ENCODE measurements around the gene ZNG1B. TPM values are rescaled to one million over a fixed set of nuclear protein-coding genes. Genes with fewer than 3 reads are reported as not detected.
"Not testable (repeated sequence)": the region's sequence is repeated elsewhere in the genome, so short reads cannot be mapped to it uniquely, and the experiment has no call there.

ZNG1B gene
- total RNA-seq, 4 donors from 2014 or later: 16.1 to 48.2 (median 34.0) TPM

DNA sequence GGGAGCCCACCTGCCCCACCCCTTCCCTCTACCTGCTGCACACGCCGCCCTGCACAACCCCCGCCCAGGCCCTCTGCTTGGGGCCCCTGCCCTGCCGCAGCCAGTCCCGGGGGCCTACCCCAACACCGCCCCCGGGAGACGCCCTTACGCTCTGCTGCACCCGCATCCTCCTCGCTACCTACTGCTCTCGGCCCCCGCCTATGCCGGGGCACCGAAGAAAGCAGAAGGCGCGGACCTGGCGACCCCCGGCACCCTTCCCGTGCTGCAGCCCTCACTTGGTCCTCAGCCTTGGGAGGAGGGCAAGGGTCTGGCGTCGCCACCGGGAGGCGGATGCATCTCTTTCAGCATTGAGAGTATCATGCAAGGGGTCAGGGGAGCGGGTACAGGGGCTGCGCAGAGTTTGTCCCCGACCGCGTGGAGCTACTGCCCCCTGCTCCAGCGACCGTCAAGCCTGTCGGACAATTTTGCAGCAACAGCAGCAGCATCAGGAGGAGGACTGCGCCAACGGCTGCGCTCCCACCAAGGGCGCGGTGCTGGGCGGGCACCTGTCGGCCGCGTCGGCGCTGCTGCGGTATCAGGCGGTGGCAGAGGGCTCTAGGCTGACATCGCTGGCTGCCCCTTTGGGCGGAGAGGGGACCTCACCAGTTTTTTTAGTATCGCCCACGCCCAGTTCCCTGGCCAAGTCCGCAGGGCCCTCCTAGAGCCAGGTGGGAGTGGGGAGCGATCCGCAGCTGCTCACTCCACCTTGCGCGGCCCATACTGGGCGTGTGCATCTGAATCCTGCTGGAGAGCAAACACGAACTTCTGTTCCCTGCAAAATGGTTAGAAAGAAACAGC is 62.6 kb downstream of the ZNG1B start:
- intact Hi-C loops (cut with DNase I; ENCODE audit: low total_unique reads); H3K9me3 ChIP-seq; DNase-seq; H3K27ac ChIP-seq; in situ Hi-C loops (cut with MboI; ENCODE audit: low sequenced_read_pairs in 4 of 4); H3K36me3 ChIP-seq; H3K4me3 ChIP-seq; ATAC-seq: not testable (repeated sequence)
- peaks cover 0 to 53% (median 32%) of the 10 kb centered on the region in 3 donors for H3K27me3 ChIP-seq
- H3K4me1 ChIP-seq: peaks cover 3 to 19% of the 10 kb centered on the region in 2 donors

DNA sequence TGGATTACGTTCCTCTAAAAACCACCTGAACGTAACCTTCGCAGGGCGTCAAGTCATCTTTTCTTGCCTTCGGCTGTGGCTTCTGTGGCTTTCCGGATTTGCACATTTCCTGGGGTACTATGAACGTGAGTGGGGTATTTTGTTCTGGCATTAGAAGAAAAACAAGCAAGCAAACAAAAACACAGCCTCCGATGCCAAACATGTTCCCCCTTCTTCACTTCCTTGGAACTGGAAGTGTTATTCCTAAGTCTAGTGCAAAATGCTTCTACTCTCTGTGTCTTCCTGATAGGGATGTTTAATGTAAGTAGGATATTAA is 63.2 kb downstream of the ZNG1B start:
- H3K4me1 ChIP-seq: peaks cover 3 to 19% of the 10 kb centered on the region in 2 donors
- in situ Hi-C loops (cut with MboI; ENCODE audit: low sequenced_read_pairs in 4 of 4); H3K4me3 ChIP-seq; ATAC-seq; H3K36me3 ChIP-seq; H3K27ac ChIP-seq; DNase-seq; intact Hi-C loops (cut with DNase I; ENCODE audit: low total_unique reads); H3K9me3 ChIP-seq: not testable (repeated sequence)
- H3K27me3 ChIP-seq: peaks cover 0 to 58% (median 38%) of the 10 kb centered on the region in 3 donors

DNA sequence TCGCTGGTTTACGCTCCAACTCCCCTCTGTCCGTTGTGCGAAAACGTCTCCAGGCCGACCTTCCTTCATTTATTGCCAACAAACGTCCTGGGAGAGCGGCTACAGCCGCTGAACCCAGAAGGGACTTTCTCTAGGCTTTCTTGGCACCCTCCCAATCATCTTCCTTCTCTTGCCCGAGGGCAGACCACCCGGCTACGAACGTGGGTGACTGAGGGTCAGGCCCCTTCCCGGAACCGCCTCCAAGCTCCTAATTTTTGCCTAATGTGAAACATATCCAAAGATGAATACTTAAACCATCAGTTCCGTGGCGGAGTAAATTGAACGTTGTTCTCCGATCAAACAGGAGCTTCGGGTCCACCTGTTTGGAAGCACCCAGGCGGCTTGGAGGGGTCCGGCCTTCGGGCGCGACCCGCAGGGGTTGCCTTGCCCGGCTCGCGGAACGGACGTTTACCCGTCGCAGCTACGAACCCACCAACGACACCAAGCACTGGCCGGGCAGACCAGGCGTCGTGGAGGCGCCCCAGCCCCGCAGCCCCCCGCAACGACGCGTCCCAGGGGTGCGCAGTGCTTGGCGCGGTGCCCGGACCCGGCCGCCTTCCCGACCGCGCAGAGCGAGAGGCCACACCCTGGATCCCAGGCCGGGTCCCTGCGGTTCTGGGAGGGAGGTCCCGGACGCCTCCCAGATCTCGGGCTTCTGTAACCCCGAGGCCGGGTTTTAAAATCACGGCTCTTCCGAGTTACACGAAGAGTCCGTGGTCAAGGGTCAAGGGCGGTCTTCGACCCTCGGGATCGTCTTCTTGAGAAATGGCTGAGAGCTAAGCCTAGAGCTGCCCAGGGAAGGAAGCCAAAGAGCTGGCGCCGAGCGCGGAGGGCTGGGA is 65.0 kb downstream of the ZNG1B start:
- DNase-seq; intact Hi-C loops (cut with DNase I; ENCODE audit: low total_unique reads); H3K36me3 ChIP-seq; H3K9me3 ChIP-seq; in situ Hi-C loops (cut with MboI; ENCODE audit: low sequenced_read_pairs in 4 of 4); H3K27ac ChIP-seq: not testable (repeated sequence)
- peak in 1 of 2 donors; percentile 19 for ATAC-seq
- H3K4me1 ChIP-seq: peaks cover 3 to 19% of the 10 kb centered on the region in 2 donors
- peaks cover 0 to 67% (median 41%) of the 10 kb centered on the region in 3 donors for H3K27me3 ChIP-seq
- H3K4me3 ChIP-seq: peak overlapping the region in 3 of 4 donors; percentile 58 to 77 (median 63)

DNA sequence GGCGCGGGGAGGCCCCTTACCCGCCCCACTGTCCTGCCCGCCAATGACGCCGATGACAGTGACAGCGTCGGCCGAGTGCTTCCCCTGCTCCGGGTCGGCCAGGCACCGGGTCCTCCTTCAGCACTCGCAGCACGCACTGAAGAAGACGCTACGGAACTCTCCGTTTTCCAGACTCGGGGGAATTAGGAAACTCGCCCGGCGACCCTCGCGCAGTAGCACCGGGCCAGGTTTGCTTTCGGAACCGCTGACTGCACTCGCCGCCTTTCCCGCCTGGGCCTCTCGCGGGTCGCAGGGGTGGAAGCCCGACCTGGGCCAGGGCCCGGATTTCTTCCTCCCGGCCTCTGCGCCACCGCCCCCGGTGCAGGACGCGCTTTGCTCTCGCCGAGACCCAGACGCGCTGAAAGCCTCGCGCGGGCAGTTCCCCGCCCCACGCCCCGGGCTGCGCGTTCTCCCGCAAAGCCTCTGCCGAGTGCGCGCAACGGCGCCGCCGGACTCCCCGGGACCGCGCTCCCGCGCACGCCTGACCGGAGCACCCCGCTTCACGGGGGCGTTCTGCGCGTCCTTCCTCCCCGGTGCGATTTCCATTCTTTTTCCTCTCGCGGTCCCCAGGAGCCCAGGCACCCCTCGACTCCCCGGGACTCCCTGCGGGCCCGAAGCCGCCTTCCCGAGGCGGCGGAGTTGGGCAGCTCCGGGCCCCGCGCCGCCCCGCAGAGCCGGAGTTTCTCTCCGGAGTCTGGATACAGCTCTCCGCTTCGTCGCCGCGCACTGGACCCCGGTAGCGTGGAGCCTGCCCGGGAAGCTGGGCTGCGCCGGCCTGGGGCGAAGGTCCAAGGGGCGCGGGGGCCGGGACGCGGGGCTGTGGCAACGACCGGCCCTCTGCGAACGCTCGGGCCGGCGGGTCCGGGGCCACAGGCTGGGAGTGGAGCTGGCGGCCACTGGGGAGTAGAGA is 65.9 kb downstream of the ZNG1B start:
- H3K36me3 ChIP-seq; intact Hi-C loops (cut with DNase I; ENCODE audit: low total_unique reads); H3K9me3 ChIP-seq; in situ Hi-C loops (cut with MboI; ENCODE audit: low sequenced_read_pairs in 4 of 4); H3K27ac ChIP-seq; DNase-seq: not testable (repeated sequence)
- Histone ChIP-seq H3K4me3 (peak overlapping the region; percentile 25 to 77 (median 60)), H3K4me1 (peaks cover 3 to 19% of the 10 kb centered on the region in 2 donors), H3K27me3 (peaks cover 6 to 73% (median 49%) of the 10 kb centered on the region in 3 donors)
- ATAC-seq: peak; percentile 50 to 63

DNA sequence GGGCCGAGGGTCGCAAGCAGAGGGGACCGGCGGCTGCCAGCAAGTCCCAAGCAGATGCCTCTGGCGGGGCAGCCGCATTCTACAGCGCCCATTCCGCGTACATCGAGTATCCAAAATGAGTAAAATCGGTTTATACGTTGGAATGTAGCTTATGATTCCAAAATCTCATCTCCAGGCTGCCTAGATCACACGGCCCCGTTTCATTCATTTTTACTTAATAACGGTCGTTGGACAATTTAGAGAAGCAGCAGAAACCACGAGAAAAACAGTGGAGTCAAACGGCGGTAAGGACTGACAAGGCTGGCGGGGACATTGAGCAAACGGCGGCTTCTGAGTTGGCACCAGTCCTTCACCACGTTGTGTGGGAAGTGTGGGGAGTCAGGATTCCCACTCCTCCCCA is 66.6 kb downstream of the ZNG1B start:
- intact Hi-C loops (cut with DNase I; ENCODE audit: low total_unique reads); H3K36me3 ChIP-seq; H3K9me3 ChIP-seq; H3K27ac ChIP-seq; DNase-seq; ATAC-seq; in situ Hi-C loops (cut with MboI; ENCODE audit: low sequenced_read_pairs in 4 of 4): not testable (repeated sequence)
- Histone ChIP-seq H3K27me3 (peaks cover 6 to 73% (median 54%) of the 10 kb centered on the region in 3 donors), H3K4me1 (peaks cover 3 to 19% of the 10 kb centered on the region in 2 donors), H3K4me3 (peak overlapping the region in 2 of 4 donors; percentile 63 to 77)

DNA sequence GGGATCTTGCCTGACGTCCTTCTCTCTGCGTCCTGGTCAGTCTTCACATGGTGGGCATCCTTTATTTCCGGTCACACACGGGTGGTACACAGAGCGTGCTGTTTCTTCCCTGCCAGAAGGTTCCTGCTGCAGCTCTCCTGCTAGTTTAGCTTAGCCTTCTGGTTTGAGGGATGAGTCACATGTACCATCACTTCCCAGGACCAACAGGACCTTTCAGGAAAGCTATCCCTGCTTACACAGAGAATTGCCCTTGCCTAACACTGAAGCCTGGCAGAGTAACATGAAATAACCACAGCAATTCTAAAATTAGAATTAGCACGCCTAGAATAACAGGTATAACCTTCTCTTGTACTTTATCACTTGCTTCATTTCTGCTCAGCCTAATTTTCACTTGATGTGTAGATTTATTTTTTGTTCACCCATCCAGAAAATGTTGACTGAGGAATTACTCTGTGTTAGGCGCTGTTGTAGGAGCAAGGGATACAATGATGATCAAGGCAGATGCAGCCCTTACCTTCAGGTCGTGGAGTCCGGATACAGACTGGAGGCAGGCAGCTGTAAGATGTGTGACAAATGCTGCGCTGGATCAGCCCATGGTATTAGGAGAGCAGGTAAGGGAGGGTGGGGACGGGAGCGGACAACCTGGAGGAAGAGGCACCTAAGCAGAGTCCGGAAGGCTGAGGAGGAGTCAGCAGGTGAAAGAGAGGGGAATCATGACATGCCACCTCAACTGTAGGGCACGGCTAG is 70.1 kb downstream of the ZNG1B start:
- DNase-seq; H3K36me3 ChIP-seq; H3K27ac ChIP-seq; H3K4me3 ChIP-seq; in situ Hi-C loops (cut with MboI; ENCODE audit: low sequenced_read_pairs in 4 of 4); H3K9me3 ChIP-seq; intact Hi-C loops (cut with DNase I; ENCODE audit: low total_unique reads): not testable (repeated sequence)
- Histone ChIP-seq H3K4me1 (peaks cover 3 to 14% of the 10 kb centered on the region in 2 donors), H3K27me3 (peaks cover 6 to 54% (median 42%) of the 10 kb centered on the region in 3 donors)
- peak in 1 of 2 donors; percentile 57 for ATAC-seq

DNA sequence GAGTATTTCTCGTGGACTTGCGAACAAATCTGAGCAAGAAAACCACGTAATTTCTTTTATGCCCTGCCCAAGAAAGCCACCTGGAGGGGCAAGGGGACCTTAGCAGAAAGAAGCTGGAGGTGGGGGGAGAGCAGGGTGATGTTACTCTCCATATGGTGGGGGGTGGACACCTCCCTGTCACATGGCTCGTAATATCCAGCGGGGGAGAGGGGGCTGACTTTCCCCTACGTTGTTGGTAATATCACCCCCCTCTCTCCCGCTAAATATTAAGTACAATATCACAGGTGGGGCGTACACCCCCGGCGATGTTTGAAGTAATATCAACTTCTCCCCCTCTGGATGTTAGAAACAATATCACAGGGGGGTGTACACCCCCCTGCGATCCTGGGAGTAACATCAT is 70.7 kb downstream of the ZNG1B start:
- peaks cover 6 to 48% (median 36%) of the 10 kb centered on the region in 3 donors for H3K27me3 ChIP-seq
- ATAC-seq; in situ Hi-C loops (cut with MboI; ENCODE audit: low sequenced_read_pairs in 4 of 4): not testable (repeated sequence)

DNA sequence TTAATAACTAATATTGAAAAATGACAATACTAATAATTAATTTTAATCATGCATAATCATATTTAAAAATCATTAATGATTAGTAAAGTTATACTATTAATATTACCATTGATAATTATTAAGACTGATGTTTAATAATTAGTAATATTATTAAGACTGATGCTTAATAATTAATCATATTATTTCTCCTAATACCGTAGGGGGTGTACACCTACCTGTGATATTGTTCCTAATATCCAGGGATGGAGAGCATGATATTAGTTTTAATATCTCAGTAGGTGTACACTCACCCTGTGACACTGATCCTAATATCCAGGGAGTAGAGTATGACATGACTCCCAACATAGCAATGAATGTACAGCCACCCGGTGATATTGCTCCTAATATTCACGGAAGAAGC is 73.4 kb downstream of the ZNG1B start:
- ATAC-seq; H3K36me3 ChIP-seq; H3K4me3 ChIP-seq; H3K27ac ChIP-seq; DNase-seq; in situ Hi-C loops (cut with MboI; ENCODE audit: low sequenced_read_pairs in 4 of 4); intact Hi-C loops (cut with DNase I; ENCODE audit: low total_unique reads); H3K9me3 ChIP-seq; H3K4me1 ChIP-seq: not testable (repeated sequence)
- peaks cover 6 to 27% (median 17%) of the 10 kb centered on the region in 3 donors for H3K27me3 ChIP-seq

More for the DNA sequence above, 70.7 kb downstream of the ZNG1B start:
- H3K4me3 ChIP-seq; H3K4me1 ChIP-seq; H3K36me3 ChIP-seq; H3K27ac ChIP-seq; intact Hi-C loops (cut with DNase I; ENCODE audit: low total_unique reads); H3K9me3 ChIP-seq; DNase-seq: not testable (repeated sequence)

DNA sequence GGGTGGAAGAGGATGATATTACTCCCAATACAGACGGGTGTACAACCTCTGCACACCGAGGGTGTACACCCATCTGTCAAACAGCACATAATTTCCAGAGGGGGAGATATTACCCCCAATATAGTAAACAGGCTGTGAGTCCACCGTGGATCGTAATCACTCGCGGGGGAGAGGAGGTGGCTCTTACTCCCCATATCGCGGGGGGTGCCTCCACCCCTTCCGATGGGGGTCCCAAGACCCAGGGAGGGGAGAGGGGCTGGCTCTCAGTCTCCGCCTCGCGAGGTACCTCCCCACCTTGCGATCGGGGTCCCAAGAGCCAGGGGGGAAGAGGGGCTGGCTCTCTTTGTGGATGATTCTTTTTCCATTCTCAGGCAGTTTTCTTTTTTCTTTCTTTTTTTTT is 74.4 kb downstream of the ZNG1B start:
- ATAC-seq; H3K9me3 ChIP-seq; in situ Hi-C loops (cut with MboI; ENCODE audit: low sequenced_read_pairs in 4 of 4); H3K4me3 ChIP-seq; intact Hi-C loops (cut with DNase I; ENCODE audit: low total_unique reads); H3K27ac ChIP-seq; DNase-seq; H3K4me1 ChIP-seq; H3K36me3 ChIP-seq: not testable (repeated sequence)
- peaks cover 6 to 23% (median 14%) of the 10 kb centered on the region in 3 donors for H3K27me3 ChIP-seq

DNA sequence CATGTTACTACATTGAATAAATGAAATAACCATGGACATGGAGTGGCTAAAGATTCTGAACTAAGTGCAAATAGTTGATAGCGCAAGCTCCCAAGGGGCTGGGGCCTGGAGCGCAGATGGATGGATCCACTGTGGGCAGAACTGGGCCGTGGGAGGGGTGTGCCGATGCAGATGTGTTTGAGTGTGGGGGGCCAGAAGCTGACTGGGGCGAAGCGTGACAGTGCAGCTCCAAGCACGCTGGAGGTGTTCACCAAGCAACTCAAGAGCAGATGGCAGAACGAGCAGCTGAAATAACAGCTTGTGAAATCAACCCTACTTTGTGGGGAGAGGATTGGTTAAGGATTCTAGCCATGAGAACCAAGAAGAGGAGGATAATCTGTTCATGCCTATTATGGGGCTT is 78.0 kb downstream of the ZNG1B start:
- DNase-seq; H3K4me3 ChIP-seq; ATAC-seq; intact Hi-C loops (cut with DNase I; ENCODE audit: low total_unique reads); H3K9me3 ChIP-seq; H3K36me3 ChIP-seq; in situ Hi-C loops (cut with MboI; ENCODE audit: low sequenced_read_pairs in 4 of 4); H3K4me1 ChIP-seq; H3K27me3 ChIP-seq; H3K27ac ChIP-seq: not testable (repeated sequence)

Measured in gastrocnemius medialis (tissue), 4 donors.